HG02973 (cell line): ENCODE data around the gene PCNX3.
"Not testable (repeated sequence)": the region's sequence is repeated elsewhere in the genome, so short reads cannot be mapped to it uniquely, and the experiment has no call there.

Experiments used
- ATAC-seq: cut with Tn5 transposase; IDR thresholded peaks from one replicate; pipeline ENCODE4 v1.9.1; 2021; ENCODE audit warnings: moderate library complexity; ENCODE audit not compliant: unreplicated experiment

PCNX3 gene

GRCh38 chr11:65651589-65652510 is 36.3 kb downstream of the PCNX3 start:
- ATAC-seq, result no peak

GRCh38 chr11:65652511-65653228 is 37.1 kb downstream of the PCNX3 start:
- ATAC-seq, result peak; percentile 61

GRCh38 chr11:65653229-65654225 is 38.0 kb downstream of the PCNX3 start:
- peak; percentile 0 for ATAC-seq

GRCh38 chr11:65654375-65655349 is 39.1 kb downstream of the PCNX3 start:
- no peak for ATAC-seq

- no peak for ATAC-seq
These were observed 40.2 kb downstream of the PCNX3 start for GRCh38 chr11:65655570-65656332.

- ATAC-seq, result no peak
These were observed 41.9 kb downstream of the PCNX3 start for GRCh38 chr11:65657426-65657825.

- no peak for ATAC-seq
These were observed 42.8 kb downstream of the PCNX3 start for GRCh38 chr11:65658174-65659021.

- ATAC-seq, result no peak
These were observed 44.5 kb downstream of the PCNX3 start for GRCh38 chr11:65660038-65660437.

- ATAC-seq, result not testable (repeated sequence)
These were observed 45.3 kb downstream of the PCNX3 start for GRCh38 chr11:65660908-65661307.

- no peak for ATAC-seq
These were observed 46.1 kb downstream of the PCNX3 start for GRCh38 chr11:65661599-65662246.

- no peak for ATAC-seq
These were observed 46.7 kb downstream of the PCNX3 start for GRCh38 chr11:65662247-65662798.

- ATAC-seq, result peak; percentile 61
These were observed 47.4 kb downstream of the PCNX3 start, which contains the start of gene RELA for GRCh38 chr11:65662799-65663638. Gene RELA (minus strand): TSS chr11:65662916. CDS start chr11:65662832, 84 bp downstream.

GRCh38 chr11:65663639-65664200 is 48.1 kb downstream of the PCNX3 start:
- ATAC-seq, result peak; percentile 5

GRCh38 chr11:65672180-65672860 is 56.7 kb downstream of the PCNX3 start:
- no peak for ATAC-seq

- ATAC-seq, result no peak
These were observed 57.4 kb downstream of the PCNX3 start for GRCh38 chr11:65672982-65673381.
